RWPE2 (cell line): Measurements from ENCODE around the gene CLCN1.
A peak's percentile ranks its signal among the peaks of the same experiment; 100 is the strongest.
"Not testable (repeated sequence)": the region's sequence is repeated elsewhere in the genome, so short reads cannot be mapped to it uniquely, and the experiment has no call there.

Source experiments
- ATAC-seq: fragments of 200-7000 bp; cut with Tn5 transposase; 3 replicates; pipeline ENCODE4 v1.9.1; 2021; ENCODE audit warnings: low read depth
- DNase-seq: peaks from one replicate; pipeline ENCODE4 v3.0.0-alpha.2; 2020; ENCODE audit warnings: low spot score
- H3K27ac ChIP-seq: fragments of 450-650 bp; 2 replicates; pipeline ENCODE4 v1.5.1; 2017; ENCODE audit warnings: mild to moderate bottlenecking; ENCODE audit not compliant: poor library complexity, severe bottlenecking
- H3K27me3 ChIP-seq: fragments of 250-450 bp; sonication (Bioruptor Pico); 2 replicates; pipeline ENCODE4 v1.5.1; 2021; ENCODE audit warnings: mild to moderate bottlenecking, moderate library complexity; ENCODE audit not compliant: insufficient read depth, poor library complexity, severe bottlenecking
- H3K36me3 ChIP-seq: fragments of 250-450 bp; sonication (Bioruptor Pico); 2 replicates; pipeline ENCODE4 v1.5.1; 2020; ENCODE audit warnings: low read depth, mild to moderate bottlenecking, moderate library complexity
- H3K4me1 ChIP-seq: fragments of 250-450 bp; sonication (Bioruptor Pico); 2 replicates; pipeline ENCODE4 v1.5.1; 2021; ENCODE audit warnings: mild to moderate bottlenecking, moderate library complexity; ENCODE audit not compliant: insufficient read depth, poor library complexity, severe bottlenecking
- H3K4me3 ChIP-seq: fragments of 250-450 bp; sonication (Bioruptor Pico); 2 replicates; pipeline ENCODE4 v1.5.1; 2021; ENCODE audit warnings: mild to moderate bottlenecking, moderate library complexity; ENCODE audit not compliant: severe bottlenecking
- H3K9me3 ChIP-seq: fragments of 250-450 bp; sonication (Bioruptor Pico); 2 replicates; pipeline ENCODE4 v1.5.1; 2021; ENCODE audit warnings: mild to moderate bottlenecking, moderate library complexity; ENCODE audit not compliant: severe bottlenecking
- CTCF ChIP-seq: fragments of 450-650 bp; IDR thresholded peaks from one replicate; pipeline ENCODE4 v1.5.1; 2017; ENCODE audit warnings: mild to moderate bottlenecking, moderate library complexity; ENCODE audit not compliant: poor library complexity, severe bottlenecking

Gene CLCN1

DNA sequence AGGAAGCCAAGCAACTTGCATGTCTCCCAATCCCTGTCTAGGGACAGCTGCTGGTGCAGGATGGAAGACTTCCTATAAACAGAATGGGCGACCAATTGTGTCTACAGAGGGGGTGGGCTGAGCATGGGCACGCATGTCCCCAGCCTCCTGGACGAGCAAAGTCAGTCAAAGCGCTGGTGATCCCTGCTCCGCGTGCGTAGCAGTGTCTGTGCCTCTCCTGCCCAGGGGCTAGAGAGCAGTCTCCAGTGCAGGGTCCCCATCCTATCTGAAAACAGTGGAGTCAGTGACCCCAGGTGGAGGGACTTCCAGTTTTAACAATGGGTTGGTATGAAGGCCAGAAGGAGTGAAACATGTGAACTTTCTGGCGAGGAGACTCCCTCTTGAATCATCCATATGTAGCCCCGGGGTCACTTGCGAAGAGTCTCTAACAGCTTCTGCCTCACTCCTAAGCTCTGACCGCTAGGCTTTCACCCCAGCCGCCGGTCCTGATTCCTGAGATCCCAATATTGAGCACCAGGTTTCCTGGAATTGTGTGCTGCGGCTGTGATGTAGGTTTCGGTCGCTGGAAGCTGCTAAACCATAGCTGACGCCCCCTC is 28.5 kb upstream of the CLCN1 start:
- no peak overlapping the region for H3K4me3 ChIP-seq
- no peaks in the 10 kb centered on the region for H3K27me3 ChIP-seq

DNA sequence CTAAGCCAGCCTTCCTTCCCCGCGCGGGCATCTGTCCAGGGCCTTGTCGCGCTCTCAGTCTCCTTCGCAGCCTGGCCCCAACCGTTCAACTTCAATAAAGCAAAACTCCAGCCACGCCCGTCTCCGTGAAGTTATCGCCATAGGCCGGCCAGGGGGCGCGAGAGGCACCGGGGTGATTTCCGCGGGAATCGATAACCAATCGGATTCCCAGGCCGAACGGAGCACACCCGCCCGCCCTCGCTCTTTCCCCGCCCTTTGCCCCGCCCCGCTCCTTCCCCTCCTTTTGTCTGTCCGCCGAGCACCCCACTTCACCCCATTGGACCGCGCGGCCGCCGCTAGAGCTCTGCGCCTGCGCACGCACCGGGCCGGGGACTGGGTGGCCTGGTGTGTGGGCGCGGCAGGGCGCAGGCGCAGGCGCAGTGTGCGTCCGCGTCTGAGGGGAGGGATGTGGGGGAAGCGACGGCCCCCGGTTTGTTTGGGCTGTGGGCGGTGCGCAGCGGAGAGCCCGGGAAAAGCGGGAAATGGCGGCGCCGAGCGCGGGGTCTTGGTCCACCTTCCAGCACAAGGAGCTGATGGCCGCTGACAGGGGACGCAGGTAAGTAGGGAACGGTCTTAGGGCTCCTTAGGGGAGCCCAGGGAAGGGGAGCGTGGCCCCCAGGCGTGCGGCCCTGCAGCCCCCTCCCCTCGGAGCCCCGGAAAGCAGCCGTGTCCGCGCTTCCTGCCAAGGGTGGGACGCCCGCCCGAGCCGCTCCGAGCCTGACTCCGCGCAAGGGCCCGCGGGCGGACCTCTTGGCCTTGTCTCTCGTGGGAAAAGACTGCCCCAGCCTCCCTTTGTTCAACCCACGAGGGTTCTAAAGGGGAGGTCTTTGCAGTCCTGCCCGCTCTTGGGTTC is 27.7 kb upstream of the CLCN1 start, which contains the start of gene CASP2:
TSS of gene CASP2 (plus strand) at position 417 of the 892 bp plus-strand sequence. CDS start at position 522, 105 bp downstream.
- Histone ChIP-seq H3K27me3 (no peaks in the 10 kb centered on the region), H3K9me3 (no peaks in the 10 kb centered on the region), H3K4me3 (peak within 1 kb of the TSS; percentile 70), H3K4me1 (peaks cover 9% of the 10 kb centered on the region), H3K27ac (peak within 1 kb of the TSS; percentile 61), H3K36me3 (peaks cover 37% of the 10 kb centered on the region)
- TF ChIP-seq CTCF = no peak
- DNase-seq (peak; percentile 96), ATAC-seq (peak; percentile 78)

More for the DNA sequence above, 28.5 kb upstream of the CLCN1 start:
- Histone ChIP-seq H3K9me3 (no peaks in the 10 kb centered on the region), H3K4me1 (peaks cover 9% of the 10 kb centered on the region), H3K36me3 (peaks cover 30% of the 10 kb centered on the region), H3K27ac (peak overlapping the region; percentile 61)
- no peak for DNase-seq
- TF ChIP-seq CTCF = no peak
- no peak for ATAC-seq

GRCh38 chr7:143288836-143289235 is 27.1 kb upstream of the CLCN1 start:
- peaks cover 9% of the 10 kb centered on the region for H3K4me1 ChIP-seq
- DNase-seq = no peak
- H3K4me3 ChIP-seq = peak overlapping the region; percentile 70
- no peak for TF ChIP-seq CTCF
- peak overlapping the region; percentile 61 for H3K27ac ChIP-seq
- no peaks in the 10 kb centered on the region for H3K27me3 ChIP-seq
- ATAC-seq = no peak; the same call in 2 of the 3 replicates
- peaks cover 44% of the 10 kb centered on the region for H3K36me3 ChIP-seq
- H3K9me3 ChIP-seq = no peaks in the 10 kb centered on the region

DNA sequence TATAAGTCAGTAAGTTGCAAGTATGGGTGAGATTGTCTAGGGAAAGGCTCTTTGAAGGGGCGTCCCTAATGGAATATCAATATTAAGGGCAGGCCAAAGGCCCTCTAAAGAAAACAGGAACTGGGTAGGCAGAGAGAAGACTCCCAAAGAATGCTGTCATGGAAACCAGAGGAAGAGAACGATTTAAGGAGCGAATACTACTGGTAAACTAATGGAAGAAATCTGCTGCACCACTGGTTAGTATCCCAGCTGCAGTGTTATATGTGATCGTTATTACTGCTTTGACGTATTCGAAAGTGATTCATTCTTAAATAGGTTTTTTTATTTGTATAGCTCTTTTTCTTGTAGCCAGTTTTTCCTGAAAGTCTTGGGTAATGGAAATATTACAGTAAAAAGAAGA is 26.5 kb upstream of the CLCN1 start:
- H3K4me3 ChIP-seq = peak overlapping the region; percentile 70
- H3K9me3 ChIP-seq = no peaks in the 10 kb centered on the region
- H3K36me3 ChIP-seq = peaks cover 49% of the 10 kb centered on the region
- peaks cover 9% of the 10 kb centered on the region for H3K4me1 ChIP-seq
- peak overlapping the region; percentile 61 for H3K27ac ChIP-seq
- DNase-seq = no peak
- H3K27me3 ChIP-seq = no peaks in the 10 kb centered on the region
- TF ChIP-seq CTCF = no peak
- no peak for ATAC-seq

GRCh38 chr7:143289888-143290287 is 26.0 kb upstream of the CLCN1 start:
- ATAC-seq, H3K27me3 ChIP-seq, H3K4me1 ChIP-seq, DNase-seq, H3K27ac ChIP-seq, H3K9me3 ChIP-seq: not testable (repeated sequence)
- Histone ChIP-seq H3K4me3 (peak overlapping the region; percentile 70), H3K36me3 (peaks cover 54% of the 10 kb centered on the region)
